NCI-H1417 (cell line): Measurements from ENCODE around the gene THSD7A.
A peak's percentile ranks its signal among the peaks of the same experiment; 100 is the strongest.

Experiments
- DNase-seq, 3 experiments: peaks; one replicate each; lab custom pipeline; 2025; lab: John Stamatoyannopoulos, UW

Gene THSD7A

DNA sequence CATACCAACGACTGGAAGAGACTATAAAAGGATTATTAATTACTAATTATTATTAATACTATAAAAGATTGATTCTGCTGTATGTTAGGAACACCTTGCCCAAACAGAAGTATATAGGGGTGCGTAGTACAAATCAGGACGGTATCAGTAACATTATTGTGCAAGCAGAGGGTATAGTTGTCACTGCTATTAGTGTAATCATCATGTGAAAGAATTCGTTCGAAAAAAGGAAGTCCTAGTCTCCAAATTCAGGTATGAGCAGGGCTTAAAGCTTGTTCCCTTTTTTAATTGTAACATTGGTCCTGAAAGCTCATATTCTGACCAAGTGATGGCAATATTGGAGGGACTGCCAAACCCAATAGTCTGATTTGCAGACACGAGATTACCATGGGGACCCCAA is 81.8 kb downstream of the THSD7A start:
- DNase-seq, result no peak

DNA sequence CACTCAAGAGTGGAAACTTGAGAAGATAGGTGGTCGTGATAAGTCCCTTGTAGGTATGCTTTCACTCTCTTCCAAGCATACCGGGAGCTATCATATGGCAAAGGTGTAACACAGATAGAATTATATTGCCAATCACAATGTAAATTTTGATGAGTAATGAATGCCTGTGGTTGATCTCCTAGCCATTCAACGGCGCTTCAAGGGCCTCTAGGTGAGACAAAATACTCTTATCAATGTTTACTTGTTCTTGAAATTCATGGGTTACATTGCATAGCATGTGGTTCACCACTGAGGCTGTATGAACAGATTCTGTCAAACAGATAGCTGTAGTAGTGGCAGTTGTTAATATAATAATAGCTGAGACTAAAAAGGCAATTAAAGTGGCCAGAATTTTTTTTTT is 82.4 kb downstream of the THSD7A start:
- no peak for DNase-seq

DNA sequence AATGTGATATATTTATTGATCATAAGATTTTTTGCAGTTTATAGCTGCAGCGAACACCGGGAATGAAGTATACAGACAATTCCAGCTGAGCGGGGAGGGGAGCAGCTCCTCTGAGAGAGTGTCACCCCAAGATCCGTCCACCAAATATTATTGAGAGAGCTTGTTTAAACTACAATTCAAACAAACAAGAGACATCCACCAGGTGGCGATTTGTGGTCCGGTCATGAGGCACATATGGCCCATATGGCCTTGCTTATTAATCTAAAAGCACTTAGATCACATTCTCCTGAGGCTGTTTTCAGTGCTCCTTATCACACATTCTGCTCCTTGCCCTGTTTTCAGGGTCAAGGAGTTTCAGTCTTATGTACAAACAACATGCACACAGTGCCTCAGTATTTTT is 83.1 kb downstream of the THSD7A start:
- no peak for DNase-seq

DNA sequence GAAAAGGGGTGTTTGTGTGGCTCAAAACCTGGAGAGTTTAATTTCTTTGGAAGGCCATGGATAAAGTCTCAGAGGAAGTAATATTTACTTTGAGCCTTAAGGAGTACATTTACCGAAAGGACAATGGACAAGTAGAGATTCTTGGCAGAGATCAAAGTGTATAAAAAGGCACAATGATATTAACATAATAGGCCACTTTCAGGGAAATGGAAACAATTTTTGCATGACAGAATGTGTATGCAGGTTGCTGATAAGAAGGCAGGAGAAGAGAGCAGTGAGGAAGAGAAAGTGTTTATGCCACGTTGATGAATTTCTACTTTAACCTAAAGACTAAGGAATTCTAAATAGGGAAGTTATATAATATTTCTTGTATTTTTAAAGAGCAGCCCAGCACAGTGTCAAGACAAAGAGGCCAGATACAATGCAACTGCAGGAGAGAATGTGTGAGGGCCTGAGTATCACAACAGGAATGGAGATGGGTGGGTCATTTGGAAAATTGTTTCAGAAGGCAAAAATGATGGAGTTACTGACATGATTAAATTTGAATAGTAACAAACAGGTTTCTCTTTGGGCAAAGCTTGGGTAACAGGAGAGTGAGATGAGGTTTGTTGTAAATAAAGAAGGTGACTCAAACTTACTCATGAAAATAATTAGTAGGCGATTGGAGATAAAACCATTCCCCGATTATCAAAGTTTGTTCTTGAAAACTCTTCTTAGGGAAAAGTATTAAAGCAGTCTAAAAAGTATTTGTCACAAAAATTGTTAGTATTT is 84.1 kb downstream of the THSD7A start:
- no peak for DNase-seq

DNA sequence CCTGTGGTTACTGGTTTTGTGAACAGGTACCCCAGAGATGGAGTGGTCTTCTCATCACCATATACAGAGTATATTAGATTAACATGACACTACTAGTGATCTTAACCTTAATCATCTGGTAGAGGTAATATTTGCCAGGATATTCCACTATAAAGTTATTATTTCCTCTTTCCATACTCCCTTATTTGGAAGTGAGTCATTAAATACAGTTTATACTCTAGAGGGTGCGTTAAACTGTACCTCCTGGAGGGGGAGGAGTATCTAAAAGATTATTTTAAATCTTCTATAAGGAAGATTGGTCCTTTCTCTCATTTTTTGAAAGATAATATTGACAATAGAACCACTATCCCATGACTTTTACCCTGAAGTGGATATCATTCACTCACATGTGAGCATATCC is 85.4 kb downstream of the THSD7A start:
- DNase-seq, result no peak

DNA sequence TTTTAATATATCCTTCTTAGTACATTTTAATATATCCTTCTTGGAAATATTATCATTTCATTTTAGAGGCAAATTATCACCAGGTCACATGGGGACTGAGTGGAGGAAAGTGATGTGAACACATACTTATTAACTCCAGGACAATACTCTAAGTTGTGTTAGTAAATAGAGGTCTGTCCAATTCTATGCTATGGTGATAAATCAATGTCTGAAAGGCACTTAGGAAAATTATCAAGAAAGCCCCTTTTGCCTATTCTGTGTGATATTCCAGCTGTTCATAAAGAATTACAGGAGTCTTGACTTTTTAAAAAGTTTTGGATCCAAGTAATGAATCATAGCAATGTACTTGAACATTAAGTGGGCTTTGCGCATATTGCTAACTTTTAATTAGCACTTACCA is 88.5 kb downstream of the THSD7A start:
- peak in 1 of 3 experiments; percentile 68 for DNase-seq

DNA sequence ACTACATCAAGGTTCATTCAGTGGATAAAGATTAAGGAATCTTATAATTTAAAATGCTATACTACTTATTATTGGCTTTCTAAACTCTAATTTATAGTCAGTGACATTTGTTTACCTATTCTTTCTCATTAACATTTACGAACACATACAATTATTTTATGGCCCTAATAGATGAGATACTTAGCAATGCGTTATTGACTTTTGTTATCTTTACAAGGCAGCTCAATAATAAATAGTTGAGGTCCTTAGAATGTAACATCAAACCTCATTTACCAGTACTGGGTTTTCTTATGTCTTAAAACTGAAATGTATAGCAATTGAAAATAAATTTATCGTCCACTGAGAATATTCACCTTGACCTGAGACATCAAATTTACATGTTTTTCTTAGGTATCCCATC is 89.0 kb downstream of the THSD7A start:
- DNase-seq, result no peak

DNA sequence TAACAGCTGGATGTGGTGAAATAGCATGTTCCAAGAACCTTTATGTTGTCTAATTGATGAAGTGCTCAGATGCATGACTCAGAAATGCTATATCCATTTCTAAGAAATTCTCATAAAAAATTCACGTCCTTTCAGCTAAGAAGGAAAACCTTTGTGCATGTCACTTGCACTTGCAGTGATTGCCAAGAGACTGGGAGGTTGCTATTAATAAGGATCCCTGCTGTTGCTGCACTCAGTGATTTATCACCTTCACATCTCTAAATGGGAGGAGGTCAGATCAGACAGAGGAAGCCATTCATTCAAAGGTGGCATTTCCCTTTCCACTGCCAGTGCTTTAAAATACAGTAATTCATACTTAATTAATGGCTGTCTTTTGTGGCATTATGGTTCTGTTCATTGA is 89.5 kb downstream of the THSD7A start:
- DNase-seq, result peak; percentile 10 to 99 (median 83)

DNA sequence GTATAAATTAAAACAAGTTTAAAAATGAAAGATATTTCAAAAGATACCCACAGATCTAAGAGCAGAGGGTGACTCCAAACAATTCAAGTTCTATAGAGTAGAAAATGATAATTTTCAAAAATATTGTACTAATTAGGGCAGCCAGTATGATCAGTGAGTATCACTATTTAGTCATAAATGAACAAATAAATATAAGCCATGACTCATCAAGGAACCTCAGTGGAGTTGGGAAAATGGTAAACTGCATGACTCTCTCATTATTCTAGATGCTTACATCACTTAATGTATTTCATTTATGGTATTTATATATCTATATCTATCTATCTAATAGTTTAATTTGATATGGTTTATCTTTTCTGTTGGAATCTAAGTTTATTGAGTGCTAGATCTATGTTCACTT is 94.3 kb downstream of the THSD7A start:
- DNase-seq, result no peak

DNA sequence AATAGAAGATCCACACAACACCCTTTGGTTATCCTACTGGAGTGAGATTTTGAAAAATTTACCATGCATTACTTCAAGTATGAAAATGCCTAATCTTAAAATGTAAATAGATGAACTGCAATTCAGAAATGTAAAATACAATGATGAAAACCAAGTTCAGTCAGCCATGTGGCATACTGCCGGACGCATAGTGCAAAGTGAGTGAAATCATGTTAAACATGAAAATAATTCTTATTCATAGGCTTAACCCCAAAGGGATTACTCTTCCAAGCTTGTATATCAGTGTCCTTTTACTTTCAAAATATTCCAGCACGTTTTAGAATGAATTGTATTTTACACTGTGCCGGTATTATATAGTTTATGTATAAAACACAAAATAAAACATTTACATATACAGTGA is 99.8 kb downstream of the THSD7A start:
- no peak for DNase-seq

DNA sequence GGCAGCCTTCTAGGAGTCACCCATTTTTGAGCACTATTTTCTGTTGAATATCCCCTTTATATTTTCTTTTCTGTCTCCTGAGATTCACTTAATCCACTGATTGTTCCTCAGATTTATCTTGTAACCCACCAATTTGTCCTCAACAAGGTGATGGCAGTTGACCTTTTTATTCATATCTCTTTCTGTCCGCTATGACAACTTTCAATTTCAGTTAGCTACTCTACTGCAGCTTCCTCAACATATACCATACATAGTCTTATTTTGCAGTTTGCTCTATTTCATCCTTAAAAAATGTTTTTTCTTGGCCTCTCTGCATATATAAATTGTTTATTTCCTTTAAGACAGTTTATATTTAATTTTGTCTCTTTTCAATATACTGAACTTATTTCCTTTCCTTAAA is 101.3 kb downstream of the THSD7A start:
- no peak for DNase-seq

DNA sequence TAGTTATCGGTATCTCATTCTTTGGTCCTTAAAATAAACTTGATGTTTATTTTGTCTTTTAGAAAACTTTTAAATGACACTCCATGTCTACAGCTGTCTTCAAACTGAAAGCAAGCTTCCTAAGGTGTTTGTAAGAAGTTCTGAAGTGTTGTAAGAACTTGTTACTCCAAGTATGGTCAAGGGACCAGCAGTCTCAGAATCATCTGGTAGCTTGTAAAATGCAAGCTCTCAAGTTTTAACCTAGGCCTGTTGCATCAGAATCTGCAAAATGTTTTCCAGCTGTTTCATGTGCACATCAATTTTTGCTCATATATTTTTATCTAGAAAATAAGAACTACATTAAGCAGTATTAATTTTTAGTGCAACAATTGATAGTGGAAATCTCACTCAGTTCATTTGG is 104.1 kb downstream of the THSD7A start:
- DNase-seq, result no peak

DNA sequence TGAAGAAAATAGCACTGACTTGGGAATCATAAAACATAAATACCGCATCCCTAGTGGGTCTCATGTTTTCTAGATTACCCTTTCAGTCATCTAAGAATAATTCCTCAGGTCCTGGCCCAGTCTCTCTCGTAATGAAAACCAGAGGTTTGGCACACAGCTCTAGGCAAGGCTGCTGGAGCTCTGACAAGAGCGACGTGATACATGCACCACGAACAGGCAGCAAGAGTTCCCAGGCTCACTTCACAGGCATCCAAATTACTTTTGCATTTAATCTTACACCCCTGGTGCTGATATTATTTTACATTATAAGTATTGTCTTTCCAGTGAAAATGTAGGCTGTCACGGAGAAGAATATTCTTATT is 105.2 kb downstream of the THSD7A start:
- DNase-seq, result no peak

DNA sequence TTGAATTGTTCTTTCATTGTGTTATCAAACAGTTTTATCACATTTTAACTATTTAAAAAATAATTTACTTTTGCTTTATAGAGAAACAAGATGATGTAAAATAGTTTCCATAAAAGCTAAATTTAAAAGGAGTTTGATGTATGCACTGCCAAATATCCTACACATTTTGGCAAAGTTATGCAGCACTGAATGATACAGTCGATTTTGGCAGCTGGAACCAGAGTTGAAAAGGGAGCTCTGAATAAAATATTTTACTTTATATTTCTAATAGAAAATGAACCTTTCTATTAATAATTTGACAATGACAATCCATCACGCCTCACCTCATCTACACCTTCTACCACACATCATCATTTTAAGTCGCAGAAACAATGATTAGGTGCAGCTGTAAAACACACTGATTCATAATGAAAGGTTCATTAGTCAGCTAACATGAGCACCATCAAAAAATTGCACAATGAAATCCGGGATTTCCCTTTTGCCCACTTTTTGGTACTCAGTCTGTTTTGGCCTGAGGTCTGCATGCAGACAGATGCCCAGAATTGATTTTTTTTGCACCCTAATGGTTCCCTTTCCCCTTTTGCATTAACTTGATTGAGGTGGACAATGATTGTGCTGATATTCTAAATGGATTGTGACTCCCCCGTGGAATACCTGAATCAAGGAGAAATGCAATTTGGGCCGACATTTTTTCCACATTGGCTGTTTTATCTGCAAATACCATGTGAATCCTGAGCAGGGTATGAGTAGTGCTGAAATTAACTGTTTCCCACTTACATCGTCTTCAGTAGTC is 105.8 kb downstream of the THSD7A start:
- DNase-seq, result no peak

DNA sequence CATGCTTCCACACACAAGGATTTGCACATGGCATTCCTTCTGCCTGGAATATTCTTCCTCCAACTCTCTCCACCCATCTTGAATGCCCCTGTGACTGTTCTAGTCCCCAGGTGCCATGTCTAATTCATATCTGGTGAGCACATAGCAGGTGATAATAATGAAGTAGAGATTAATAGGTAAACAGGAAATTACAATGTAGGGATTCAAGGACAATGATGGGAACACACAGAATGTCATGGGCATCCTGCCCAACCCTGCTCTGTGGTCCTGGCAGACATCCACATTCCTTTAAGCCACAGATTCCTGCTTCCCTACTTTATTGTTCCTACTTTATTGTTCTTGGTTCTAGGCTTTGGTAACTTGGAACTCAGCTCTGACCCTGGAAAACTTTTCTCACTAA is 115.8 kb downstream of the THSD7A start:
- DNase-seq, result peak in 1 of 3 experiments; percentile 33

DNA sequence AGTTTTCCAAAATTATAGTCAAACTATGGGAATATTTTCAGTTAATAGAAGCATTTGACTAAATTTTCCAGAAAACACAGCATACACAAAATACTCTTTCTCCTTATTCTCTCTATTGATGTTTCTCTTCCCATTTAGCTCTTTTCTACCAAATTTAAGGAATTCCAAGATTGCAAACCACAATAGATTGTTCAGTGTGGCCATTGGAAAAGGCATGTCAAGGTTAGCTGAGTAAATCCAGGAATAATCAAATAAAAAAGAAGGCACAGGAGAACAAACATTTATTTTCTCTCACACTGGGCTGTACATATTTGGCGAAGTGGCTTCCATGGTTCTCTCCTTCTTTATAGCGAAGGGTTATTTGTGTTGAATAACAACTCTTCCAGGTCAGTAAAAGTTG is 117.3 kb downstream of the THSD7A start:
- DNase-seq, result no peak

DNA sequence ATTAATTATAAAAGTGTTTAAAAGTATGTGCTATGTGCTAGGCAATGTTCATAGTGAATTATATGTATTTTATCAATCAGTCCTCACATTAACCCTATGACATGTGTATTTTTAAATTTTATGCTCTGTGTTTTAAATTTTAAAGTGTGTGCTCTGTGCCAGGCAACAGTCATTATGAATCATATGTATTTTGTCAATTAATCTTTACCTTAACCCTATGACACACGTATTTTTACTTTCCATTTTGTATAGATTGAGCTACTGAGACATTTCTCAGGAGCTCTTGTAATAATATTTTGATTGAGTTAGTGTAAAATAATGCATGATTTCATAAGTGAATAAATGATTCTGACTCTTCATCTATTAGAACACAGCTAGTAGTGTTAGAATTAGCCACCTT is 117.8 kb downstream of the THSD7A start:
- DNase-seq, result no peak

DNA sequence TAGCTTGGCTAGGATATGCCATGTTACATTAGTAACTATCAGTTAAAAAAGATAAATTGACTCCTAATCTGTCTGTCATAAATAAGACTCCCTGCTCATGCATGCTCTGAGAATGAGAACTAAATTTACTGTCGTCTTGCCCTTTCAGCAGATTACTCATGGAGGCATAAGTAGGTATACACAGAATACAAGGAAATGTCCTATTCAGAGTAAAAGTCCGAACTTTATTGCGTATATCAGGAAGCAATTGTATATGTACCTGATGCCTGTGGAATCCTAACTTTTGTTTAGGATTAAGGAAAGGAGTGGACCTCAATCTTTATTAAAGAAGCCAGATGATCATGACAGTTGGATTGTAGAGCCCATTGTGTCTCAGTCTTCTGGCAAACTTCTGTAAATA is 118.6 kb downstream of the THSD7A start:
- no peak for DNase-seq

DNA sequence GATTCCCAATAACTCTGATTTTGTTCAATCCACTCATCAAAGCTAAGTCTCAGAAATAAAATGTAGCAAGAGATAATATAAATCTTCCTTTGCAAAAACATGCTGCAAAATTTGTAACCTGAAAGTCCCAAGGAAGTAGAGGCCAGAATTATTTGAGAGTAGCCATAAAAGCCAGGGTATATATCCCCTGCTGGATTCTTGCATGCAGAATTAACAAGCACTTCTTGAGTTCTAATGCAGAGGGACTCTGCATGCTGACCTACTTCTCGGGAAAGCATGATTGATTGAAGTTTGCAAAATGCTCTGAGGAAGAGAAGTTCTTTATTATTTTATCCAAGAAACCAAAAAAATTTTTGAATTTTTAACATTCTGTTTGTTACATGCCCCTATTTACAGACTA is 121.6 kb downstream of the THSD7A start:
- no peak for DNase-seq

DNA sequence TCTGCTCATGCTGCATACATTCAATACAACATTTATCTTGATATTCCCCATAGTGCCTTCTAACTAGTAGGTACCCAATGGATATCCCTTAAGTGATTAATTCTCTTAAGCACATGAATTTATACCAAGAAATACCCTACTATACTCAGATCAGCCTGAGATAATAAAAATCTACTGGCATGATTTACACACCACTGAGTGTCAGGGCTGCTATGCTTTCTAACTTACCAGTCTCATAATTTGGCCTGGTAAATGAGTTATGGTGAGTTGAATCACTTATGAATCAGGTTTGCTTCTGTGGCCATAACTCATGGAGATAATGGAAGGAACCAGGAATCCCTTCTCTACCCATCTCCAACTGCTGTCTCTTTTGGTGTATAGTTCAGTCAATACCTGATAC is 122.8 kb downstream of the THSD7A start:
- no peak for DNase-seq

DNA sequence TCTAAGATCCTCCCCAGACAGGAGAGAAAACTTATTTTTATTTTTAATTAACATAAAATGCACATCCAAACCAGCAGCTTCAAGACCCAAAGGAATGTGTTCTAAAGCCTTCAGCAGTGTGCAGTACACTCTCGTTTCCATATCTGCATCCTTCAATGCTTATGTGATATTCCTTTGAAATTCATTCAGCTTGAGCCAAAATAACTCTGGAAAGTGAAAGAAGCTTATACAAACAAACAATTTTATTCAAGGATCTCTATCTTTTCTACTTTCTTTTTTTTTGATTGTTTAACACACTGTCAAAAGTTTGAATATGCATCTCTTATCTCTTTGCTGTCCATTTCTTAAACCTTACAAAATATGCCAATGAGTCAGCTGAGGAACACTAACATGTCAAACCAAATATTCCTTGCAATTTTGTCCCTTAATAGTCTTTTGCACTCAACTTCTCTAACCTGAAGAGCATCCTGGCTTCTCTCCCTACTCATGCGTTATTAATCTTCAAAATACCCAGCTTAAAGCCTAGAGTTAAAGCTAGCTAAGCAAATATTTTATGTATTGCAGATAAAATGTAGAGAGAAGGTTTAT is 124.3 kb downstream of the THSD7A start:
- peak in 1 of 3 experiments; percentile 47 for DNase-seq

DNA sequence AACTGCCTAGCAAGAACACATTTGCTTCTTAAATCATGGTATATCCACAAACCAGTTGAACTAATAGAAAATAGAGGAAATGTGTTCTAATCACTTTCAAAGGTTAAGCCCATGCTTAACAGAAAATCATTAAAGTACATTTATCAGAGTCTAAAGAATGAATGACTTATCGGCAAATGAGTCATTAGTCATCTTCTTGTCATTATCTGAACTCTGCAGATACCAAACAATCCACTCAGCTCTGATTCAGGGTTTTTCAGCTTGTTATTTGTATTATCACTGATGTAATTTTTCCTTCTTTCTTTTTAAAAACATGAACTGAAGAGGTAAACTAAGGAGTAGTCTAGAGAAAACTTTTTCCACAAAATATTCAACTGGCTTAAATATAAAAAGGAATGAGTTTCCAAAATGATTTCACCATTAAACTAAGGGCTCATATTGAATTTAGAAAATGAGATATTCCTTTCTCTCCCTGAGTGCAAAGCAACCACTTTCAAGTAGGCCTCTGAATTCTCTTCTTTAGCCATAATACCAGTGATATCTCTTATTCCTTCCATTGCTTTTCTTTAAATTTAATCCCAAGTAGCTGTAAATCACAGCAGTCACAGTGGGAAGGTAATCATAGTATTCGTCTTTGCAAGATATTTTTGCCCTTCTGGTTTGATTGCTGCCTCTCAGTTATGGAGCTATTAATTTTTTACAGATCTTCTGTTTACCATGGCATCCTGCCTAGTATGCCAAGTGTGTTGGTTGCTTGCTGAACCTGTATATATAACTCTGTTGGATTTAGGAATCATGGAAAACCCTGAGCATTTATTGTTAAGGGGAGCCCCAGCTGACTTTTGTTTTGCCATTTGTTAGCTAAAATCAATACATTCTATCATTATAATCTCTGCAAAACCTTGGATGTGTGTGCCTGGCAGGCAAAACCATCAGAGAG is 125.1 kb downstream of the THSD7A start:
- peak in 2 of 3 experiments; percentile 41 to 84 for DNase-seq
